HG03064 (cell line): Measurements from ENCODE around the gene KIAA0753.

Source experiments
- ATAC-seq: cut with Tn5 transposase; IDR thresholded peaks from one replicate; pipeline ENCODE4 v1.9.1; 2021; ENCODE audit warnings: low read depth; ENCODE audit not compliant: unreplicated experiment

The KIAA0753 gene

GRCh38 chr17:6530324-6530920, 110.1 kb downstream of the KIAA0753 start:
- ATAC-seq = no peak

- ATAC-seq = no peak
These were observed 112.0 kb downstream of the KIAA0753 start for GRCh38 chr17:6528557-6528956.
